HepG2 (cell line): ENCODE measurements around the gene KIR3DL3. TPM values are rescaled to one million over a fixed set of nuclear protein-coding genes. Genes with fewer than 3 reads are reported as not detected.
"Not testable (repeated sequence)": the region's sequence is repeated elsewhere in the genome, so short reads cannot be mapped to it uniquely, and the experiment has no call there.

Source experiments
- ATAC-seq: fragments of 200-7000 bp; cut with Tn5 transposase; 3 replicates; pipeline ENCODE4 v1.9.1; 2020; ENCODE audit warnings: mild to moderate bottlenecking, moderate library complexity
- BruUV-seq: library from RNA; stranded (reverse); fragments of 400-500 nt; replicated peaks from 2 replicates; lab custom pipeline; 2021; lab: Mats Ljungman, UMichigan
- CTCF ChIA-PET: fragments of 300-600 bp; formaldehyde crosslinking; extraction: SDS; loops from one replicate; lab custom pipeline; 2021; ENCODE audit warnings: low total read pairs, inconsistent platforms, low intra/inter-chr PET ratio; lab: Yijun Ruan, JAX
- POLR2A ChIA-PET: fragments of 350-600 bp; sonication (Branson Sonifier 250); formaldehyde crosslinking; loops from one replicate; lab custom pipeline; 2020; ENCODE audit warnings: antibody characterized with exemption, inconsistent platforms; lab: Yijun Ruan, JAX
- DNase-seq: peaks from one replicate; pipeline ENCODE4 v3.0.0-alpha.2; 2015; ENCODE audit warnings: low spot score
- FAIRE-seq: peaks from 3 replicates; lab custom pipeline; 2011; peaks lifted over from hg19 to GRCh38; lab: Jason Lieb, UNC
- H2AFZ ChIP-seq: one replicate; pipeline ENCODE4 v1.6.1; 2011; ENCODE audit warnings: low read length, inconsistent platforms
- H3K27ac ChIP-seq: fragments of 300-600 bp; 3 replicates; pipeline ENCODE4 v1.8.0; 2011; ENCODE audit warnings: mixed run types, mild to moderate bottlenecking, mixed read lengths, low read length, inconsistent platforms; ENCODE audit not compliant: insufficient read depth; ENCODE audit errors: extremely low read length
- H3K27me3 ChIP-seq, 2 experiments: fragments of 200-600 bp in 1 of 2; 2 replicates in 1 of 2; 3 replicates in 1 of 2; pipeline versions ENCODE4 v1.6.0 to v1.8.0; 2011; ENCODE audit warnings: low read length in 2 of 2, mild to moderate bottlenecking in 2 of 2, moderate library complexity in 2 of 2, inconsistent platforms in 1 of 2; ENCODE audit not compliant: insufficient read depth in 2 of 2, control insufficient read depth in 1 of 2
- H3K36me3 ChIP-seq, 2 experiments: fragments of 200-600 bp in 1 of 2; replicated peaks in 1 of 2; 2 replicates in 1 of 2; 3 replicates in 1 of 2; pipeline versions ENCODE4 v1.5.1 to v1.8.0; 2011; ENCODE audit warnings: low read length in 2 of 2, inconsistent platforms in 1 of 2; ENCODE audit not compliant: insufficient read depth in 2 of 2, control insufficient read depth in 1 of 2
- H3K4me1 ChIP-seq: 2 replicates; pipeline ENCODE4 v1.5.1; 2012; ENCODE audit warnings: low read length, inconsistent platforms; ENCODE audit not compliant: insufficient read depth
- H3K4me2 ChIP-seq: 2 replicates; pipeline ENCODE4 v1.6.0; 2011; ENCODE audit warnings: low read depth, low read length, inconsistent platforms
- H3K4me3 ChIP-seq, 3 experiments: fragments of 200-600 bp in 1 of 3; sonication (generic), shearing (Covaris generic) in 1 of 3; replicated peaks in 1 of 3; 2 replicates each; pipeline ENCODE4 v1.5.1; 2011 to 2016; ENCODE audit warnings: low read length in 3 of 3, inconsistent platforms in 2 of 3, low read depth in 2 of 3, mild to moderate bottlenecking in 2 of 3, control low read depth in 1 of 3, mixed read lengths in 1 of 3; ENCODE audit not compliant: insufficient read depth in 1 of 3
- H3K79me2 ChIP-seq: one replicate; pipeline ENCODE4 v1.6.1; 2011; ENCODE audit warnings: low read length, inconsistent platforms; ENCODE audit not compliant: insufficient read depth
- H3K9ac ChIP-seq: 2 replicates; pipeline ENCODE4 v1.6.0; 2011; ENCODE audit warnings: mild to moderate bottlenecking, low read depth, low read length, inconsistent platforms; ENCODE audit not compliant: insufficient read depth
- H3K9me3 ChIP-seq: 2 replicates; pipeline ENCODE4 v1.5.1; 2012; ENCODE audit warnings: mild to moderate bottlenecking, low read length
- H4K20me1 ChIP-seq: 2 replicates; pipeline ENCODE4 v1.6.0; 2011; ENCODE audit warnings: inconsistent platforms, mild to moderate bottlenecking, low read length, moderate library complexity; ENCODE audit not compliant: insufficient read depth
- WGBS: methylation state at CpG from one replicate; pipeline ENCODE4 v1.1.6; 2017; ENCODE audit warnings: low lambda C conversion rate; 5-methylcytosine and 5-hydroxymethylcytosine counted together
- in situ Hi-C: cut with HindIII; loops from 2 replicates; pipeline ENCODE4 v1.10.0; 2017; ENCODE audit warnings: low pct_unique_long_range_greater_than_20kb; ENCODE audit not compliant: extremely low pct_ligation_motif_present
- intact Hi-C: fragments of 100-400 bp; cut with micrococcal nuclease; formaldehyde crosslinking; loops from one replicate; pipeline ENCODE4 v1.10.0; 2022; ENCODE audit not compliant: unreplicated experiment
- polyA plus RNA-seq, 8 experiments: library from polyadenylated mRNA; depleted of rRNA in 3 of 8; stranded (reverse) in 7 of 8; unstranded in 1 of 8; fragments of >200 nt; fragmentation: Illumina TruSeq in 4 of 8; extraction: Trizol in 4 of 8; gene quantifications; 2 replicates each; pipeline versions ENCODE4 v1.2.1 to v1.2.3, GENCODE V29; 2011 to 2016; ENCODE audit warnings: low read depth in 4 of 8, missing spikeins in 1 of 8, mixed read lengths in 1 of 8; ENCODE audit not compliant: insufficient read depth in 1 of 8
- total RNA-seq, 5 experiments: library from RNA; depleted of rRNA; stranded (reverse); fragments of >200 nt; fragmentation: Illumina TruSeq; extraction: Trizol; gene quantifications; 2 replicates each; pipeline ENCODE4 v1.2.3, GENCODE V29; 2016; ENCODE audit warnings: low read depth in 1 of 5

Gene KIR3DL3
- total and polyA plus RNA-seq, 2 of the 13 experiments (the other 11 are each of a cell fraction or from before 2014, with no cell fraction given): not detected

- WGBS: 27% methylated on average over 5 of the region's 5 CpGs
- BruUV-seq, H3K9me3 ChIP-seq, H3K4me1 ChIP-seq, FAIRE-seq, in situ Hi-C loops, ATAC-seq, CTCF ChIA-PET, intact Hi-C loops, H3K4me3 ChIP-seq, DNase-seq, H3K27ac ChIP-seq, POLR2A ChIA-PET, H3K9ac ChIP-seq, H3K79me2 ChIP-seq, H3K36me3 ChIP-seq, H3K27me3 ChIP-seq, H4K20me1 ChIP-seq, H3K4me2 ChIP-seq, H2AFZ ChIP-seq: not testable (repeated sequence)
These were observed 19.8 kb downstream of the KIR3DL3 start for GRCh38 chr19:54744080-54744479.

- FAIRE-seq, BruUV-seq, POLR2A ChIA-PET: not testable (repeated sequence)
These were observed 23.5 kb downstream of the KIR3DL3 start for GRCh38 chr19:54747614-54748322.

GRCh38 chr19:54750276-54750675 lies 26.0 kb downstream of the KIR3DL3 start:
- H2AFZ ChIP-seq, in situ Hi-C loops, CTCF ChIA-PET, H4K20me1 ChIP-seq, DNase-seq, FAIRE-seq, intact Hi-C loops, H3K9me3 ChIP-seq, ATAC-seq, H3K4me1 ChIP-seq, H3K4me2 ChIP-seq, BruUV-seq, H3K9ac ChIP-seq, H3K36me3 ChIP-seq, H3K27ac ChIP-seq, POLR2A ChIA-PET, H3K4me3 ChIP-seq, H3K79me2 ChIP-seq, H3K27me3 ChIP-seq: not testable (repeated sequence)
- WGBS: 2% methylated on average over 6 of the region's 6 CpGs

More at GRCh38 chr19:54747614-54748322, 23.5 kb downstream of the KIR3DL3 start:
- CTCF ChIA-PET, H3K9ac ChIP-seq, H3K9me3 ChIP-seq, H4K20me1 ChIP-seq, ATAC-seq, H3K4me2 ChIP-seq, DNase-seq, H3K4me1 ChIP-seq, H3K27ac ChIP-seq, H3K36me3 ChIP-seq, H2AFZ ChIP-seq, in situ Hi-C loops, H3K4me3 ChIP-seq, H3K79me2 ChIP-seq, H3K27me3 ChIP-seq, intact Hi-C loops: not testable (repeated sequence)
- 28% methylated on average over 9 of the region's 9 CpGs for WGBS

DNA sequence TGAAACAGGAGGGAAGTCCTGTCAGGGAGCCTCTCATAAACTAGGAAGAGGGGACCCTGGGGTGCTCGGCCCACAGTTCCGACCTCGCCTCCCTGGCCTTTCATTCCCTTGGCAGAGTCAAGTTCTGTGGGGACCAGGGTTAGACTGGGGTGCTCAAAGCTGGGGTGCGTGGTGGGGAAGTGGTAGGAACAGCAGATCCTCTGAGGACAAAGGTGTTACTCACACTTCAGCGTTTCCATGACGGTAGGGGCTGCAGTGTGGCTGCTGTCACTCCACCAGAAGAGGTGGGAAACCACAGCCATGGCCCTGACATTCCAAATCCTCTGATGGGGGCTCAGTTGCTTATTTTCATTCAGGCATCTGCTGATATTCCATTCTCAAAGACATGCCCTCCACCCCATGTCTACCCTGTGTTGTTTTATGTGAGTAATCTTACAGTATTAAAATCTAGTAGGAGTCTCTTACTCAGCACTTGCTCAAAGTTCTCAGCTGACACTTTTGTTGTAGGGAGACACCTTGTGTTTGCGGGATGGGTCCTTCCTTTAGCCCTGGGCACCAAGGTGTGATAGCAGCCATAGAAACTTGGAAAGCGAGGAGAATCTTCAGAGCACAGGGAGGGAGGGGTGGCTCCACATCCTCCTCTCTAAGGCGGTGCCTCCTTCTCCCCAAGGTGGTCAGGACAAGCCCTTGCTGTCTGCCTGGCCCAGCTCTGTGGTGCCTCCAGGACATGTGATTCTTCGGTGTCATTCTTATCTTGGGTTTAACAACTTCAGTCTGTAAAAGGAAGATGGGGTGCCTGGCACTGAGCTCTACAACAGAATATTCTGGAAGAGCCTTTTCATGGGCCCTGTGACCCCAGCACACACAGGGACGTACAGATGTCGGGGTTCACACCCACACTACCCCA lies 32.2 kb downstream of the KIR3DL3 start:
- WGBS: 14% methylated on average over 5 of the region's 12 CpGs
- POLR2A ChIA-PET, H3K36me3 ChIP-seq, H2AFZ ChIP-seq, H3K79me2 ChIP-seq, H3K9me3 ChIP-seq, BruUV-seq, in situ Hi-C loops, H4K20me1 ChIP-seq, H3K27ac ChIP-seq, FAIRE-seq, ATAC-seq, DNase-seq, H3K27me3 ChIP-seq, CTCF ChIA-PET, H3K4me1 ChIP-seq, H3K4me3 ChIP-seq, H3K9ac ChIP-seq, H3K4me2 ChIP-seq, intact Hi-C loops: not testable (repeated sequence)
